HG03460 (cell line): ENCODE measurements around the gene COL23A1.
"Not testable (repeated sequence)": the region's sequence is repeated elsewhere in the genome, so short reads cannot be mapped to it uniquely, and the experiment has no call there.

Experiments used
- ATAC-seq: cut with Tn5 transposase; IDR thresholded peaks from one replicate; pipeline ENCODE4 v1.9.1; 2021; ENCODE audit not compliant: unreplicated experiment

Gene COL23A1

DNA sequence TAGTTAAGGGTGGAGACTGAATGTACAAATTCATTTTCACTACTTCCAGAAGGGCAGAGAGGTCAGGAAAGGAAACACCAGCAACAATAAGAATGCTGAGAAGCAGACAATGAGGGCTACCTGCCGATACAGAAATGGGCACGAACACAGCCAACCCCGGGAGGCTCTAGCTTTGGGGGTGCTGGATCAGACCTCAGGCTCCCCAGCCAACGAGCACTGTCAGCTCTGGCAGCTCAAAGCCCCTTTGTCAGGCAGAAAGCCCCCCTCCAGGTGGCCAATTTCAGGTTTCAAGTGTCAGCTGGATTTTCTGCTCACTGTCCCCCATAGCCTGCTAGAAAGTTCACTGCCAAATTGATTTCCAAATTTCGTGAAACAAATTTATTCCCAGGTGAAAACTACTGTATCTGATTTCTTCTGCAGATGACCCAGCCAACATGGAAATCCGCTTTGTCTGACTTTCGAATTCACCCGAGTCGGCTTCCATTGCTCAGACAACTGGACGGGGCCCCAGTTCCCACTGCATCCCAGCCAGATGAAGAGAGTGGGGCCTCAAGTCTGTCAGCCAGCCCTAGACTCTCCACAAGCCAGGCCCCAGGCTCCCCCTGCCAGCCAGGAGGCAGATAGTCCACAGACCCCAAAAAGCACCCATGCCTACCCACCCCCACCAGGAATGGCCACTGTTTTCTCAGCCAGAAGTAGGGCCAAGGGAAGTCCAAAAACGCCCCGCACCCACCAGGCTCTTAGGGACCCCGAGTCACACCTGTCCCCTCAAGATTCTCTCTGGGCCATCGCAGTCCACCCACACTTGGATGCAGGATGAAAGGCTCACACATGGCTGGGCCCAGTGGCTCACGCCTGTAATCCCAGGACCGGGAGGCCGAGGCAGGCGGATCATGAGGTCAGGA, 261.1 kb downstream of the COL23A1 start:
- no peak for ATAC-seq

DNA sequence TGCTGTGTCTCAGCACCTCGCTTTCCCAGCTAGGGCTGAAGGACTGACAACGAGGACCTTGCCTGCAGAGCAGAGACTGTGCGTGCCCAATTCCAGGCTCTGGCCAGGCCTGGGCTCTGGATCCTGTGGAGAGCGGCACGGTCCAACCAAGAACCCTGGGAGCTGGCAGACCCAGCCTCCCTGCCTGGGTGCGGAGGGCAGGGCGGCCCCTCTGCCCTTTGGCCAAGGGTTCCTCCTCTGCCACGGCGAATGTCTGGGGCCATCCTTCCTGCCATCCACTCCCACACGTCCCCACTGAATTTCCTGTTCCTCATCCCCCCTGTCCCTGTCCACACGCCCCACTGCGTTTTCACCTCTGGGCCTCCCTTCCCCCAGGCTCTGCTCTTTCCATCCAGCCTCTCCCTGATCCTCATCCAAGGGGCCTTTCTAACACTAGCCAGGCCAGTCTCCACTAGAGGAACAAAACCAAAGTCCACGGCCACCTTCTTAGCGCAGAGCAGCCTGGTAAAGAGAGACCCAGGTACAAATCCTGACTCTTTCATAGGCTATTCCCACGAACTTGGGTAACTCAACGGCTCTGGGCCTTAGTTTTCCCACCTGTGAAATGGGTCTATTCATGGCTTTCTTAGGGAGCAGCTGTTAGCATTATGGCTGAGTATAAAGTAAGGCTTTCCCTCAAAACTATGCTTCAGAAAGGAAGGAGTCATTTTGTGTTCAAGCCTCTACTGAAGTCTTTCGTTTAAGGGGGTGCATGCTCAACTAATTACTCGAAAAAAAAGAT, 262.1 kb downstream of the COL23A1 start:
- no peak for ATAC-seq

DNA sequence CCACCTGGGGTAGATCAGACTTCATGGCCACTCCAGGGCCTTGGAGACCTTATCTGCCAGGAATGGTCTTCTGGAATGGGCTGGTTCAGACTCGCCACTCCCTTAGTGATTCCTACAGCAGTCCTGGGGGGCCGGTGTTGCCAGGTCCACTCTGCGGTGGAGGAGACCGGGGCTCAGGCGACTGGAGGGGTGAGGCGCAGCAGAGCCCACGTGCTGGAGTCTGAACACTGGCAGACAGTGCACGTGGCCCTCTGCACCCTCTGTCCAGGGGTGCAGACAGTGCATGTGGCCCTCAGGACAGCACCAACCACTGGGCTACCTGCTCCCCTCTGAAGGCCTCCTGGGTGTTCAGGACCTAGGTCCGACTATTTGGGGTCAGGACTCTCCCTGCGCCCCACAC, 262.7 kb downstream of the COL23A1 start:
- ATAC-seq = no peak

DNA sequence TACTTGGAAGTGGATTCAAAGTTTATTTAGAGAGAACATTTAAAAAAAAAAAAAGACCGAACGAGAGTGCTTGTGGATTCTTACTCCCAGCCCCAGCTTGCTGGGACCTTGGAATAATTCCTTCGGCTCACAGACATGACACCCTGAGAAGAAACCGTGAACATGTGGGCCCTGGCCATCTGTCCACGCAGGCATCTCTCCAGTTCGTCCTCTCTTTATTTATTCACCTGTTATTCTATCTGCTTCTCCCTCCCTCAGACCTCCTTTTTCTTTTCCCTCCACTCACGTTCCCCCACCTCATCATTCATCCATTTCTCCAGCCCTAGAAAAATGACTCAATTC, 263.8 kb downstream of the COL23A1 start:
- no peak for ATAC-seq

DNA sequence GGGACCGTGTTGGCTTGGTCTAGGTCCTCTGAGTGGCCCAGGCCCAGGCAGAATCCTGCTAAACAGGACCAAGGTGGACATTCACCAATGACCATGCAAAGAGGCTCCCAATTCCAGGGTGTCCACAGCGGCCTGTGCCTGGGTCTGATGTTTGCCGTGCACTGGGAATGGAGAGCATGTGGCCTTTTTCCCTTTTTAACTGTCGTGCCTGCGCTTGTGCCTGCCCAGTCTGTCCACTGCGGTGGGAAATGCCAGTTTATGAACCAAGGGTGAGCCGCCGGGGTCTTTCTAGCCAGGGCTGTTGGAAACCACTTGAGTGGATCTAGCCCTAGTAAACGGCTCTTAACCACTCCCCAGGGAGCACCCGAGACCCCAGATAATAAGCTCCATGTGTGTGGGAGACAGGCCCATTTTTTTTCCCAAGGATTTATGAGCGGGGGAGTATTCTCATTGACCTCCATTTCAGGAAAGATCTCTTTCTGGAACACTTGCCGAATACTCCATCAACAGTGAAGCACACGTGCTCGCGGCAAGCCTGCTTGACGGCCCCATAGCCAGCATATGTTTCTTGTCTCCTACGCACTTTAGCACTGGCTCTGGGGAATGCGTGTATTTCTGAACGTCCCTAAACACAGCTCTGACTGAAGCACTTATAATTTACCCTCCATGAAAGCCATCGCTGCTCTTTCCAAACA, 264.4 kb downstream of the COL23A1 start:
- no peak for ATAC-seq

DNA sequence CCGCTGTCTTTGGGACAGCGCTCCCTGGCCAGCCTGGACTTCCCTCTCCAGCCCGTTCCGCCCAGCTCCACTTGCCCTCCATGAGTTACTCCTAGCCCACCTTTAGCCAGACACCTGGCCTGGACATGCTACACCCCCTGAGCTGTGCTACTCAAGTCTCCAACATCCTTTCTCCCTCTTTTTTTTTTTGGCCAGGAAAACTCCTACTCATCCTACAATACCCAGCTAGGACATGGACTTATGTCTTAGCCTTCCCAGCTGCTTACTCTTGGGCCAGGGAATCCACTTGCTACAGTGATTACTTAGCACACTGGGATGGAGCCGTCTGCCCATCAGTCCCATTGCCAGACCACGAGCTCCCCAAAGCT, 264.9 kb downstream of the COL23A1 start:
- no peak for ATAC-seq

DNA sequence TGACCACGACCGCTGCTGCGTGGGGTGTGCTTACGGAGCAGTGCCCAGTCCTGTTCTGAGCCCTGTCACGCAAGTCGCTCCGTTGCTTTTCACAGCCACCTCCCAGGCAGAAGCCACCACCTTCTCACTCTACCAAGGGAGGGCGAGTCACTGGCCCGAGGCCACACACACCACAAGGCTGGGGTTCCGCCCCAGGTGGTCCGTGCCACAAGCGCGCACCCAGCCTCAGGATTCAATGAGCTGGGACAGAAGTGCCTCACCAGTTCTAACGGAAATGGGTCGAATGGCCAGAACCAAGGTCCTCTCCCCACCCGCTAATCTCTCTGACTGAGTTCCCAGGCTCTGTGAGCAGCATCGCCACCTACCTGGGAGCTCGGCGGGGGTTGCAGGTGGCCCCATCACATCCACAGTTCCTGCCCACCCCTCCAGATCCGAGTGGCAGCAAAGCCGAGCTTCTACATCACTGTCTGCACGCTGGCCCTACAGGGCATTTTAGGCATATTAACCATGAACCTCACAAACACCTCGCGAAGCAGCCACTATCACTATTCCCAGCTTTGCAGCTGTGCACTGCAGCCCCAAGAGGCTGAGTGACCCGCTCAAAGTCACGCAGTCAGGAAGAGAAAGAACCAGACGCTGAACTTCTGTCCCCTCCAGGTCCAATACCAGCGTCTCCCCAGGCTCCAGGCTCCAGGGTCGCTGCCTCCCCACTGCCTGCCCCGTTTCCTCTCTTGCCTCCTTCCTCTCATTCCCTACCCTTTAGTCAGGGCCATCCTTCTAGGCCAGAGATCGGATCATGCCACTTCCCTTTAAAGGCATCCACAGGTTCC, 265.5 kb downstream of the COL23A1 start:
- no peak for ATAC-seq

DNA sequence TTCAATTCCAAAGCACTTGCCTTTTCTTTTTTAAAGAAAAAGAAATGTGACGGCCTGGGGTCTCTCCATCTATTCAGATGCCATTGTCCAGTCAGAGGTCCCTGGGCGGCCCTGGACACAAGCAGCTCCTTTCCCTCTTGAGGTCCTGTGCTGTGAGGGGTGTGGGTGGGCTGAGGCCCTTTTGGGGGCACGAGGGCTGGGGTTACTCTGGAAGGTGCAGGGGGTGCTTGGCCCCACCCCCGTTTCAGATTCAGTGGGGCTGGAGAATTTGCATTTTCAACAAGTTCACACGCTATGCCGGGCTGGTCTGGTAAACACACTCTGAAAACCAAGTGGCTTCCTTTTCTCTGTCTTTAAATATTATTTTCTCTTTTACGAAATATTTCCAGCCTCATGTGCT, 266.2 kb downstream of the COL23A1 start:
- ATAC-seq = no peak

DNA sequence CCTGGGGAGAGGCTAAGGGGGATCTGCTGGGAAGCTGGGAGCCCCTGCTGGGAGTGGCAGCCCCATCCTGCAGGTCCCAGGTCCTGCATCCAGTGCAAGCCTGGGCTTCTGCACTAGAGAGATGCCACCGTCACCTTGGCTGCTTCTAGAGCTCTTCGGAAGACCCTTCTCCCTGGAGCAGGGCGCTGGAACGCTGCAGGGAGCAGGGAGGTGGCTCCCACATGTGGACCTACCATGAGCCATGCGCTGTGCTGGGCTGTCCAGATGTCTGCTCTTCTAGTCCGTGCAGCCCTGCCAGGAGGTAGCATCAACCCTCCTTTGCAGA, 266.7 kb downstream of the COL23A1 start:
- ATAC-seq = no peak

DNA sequence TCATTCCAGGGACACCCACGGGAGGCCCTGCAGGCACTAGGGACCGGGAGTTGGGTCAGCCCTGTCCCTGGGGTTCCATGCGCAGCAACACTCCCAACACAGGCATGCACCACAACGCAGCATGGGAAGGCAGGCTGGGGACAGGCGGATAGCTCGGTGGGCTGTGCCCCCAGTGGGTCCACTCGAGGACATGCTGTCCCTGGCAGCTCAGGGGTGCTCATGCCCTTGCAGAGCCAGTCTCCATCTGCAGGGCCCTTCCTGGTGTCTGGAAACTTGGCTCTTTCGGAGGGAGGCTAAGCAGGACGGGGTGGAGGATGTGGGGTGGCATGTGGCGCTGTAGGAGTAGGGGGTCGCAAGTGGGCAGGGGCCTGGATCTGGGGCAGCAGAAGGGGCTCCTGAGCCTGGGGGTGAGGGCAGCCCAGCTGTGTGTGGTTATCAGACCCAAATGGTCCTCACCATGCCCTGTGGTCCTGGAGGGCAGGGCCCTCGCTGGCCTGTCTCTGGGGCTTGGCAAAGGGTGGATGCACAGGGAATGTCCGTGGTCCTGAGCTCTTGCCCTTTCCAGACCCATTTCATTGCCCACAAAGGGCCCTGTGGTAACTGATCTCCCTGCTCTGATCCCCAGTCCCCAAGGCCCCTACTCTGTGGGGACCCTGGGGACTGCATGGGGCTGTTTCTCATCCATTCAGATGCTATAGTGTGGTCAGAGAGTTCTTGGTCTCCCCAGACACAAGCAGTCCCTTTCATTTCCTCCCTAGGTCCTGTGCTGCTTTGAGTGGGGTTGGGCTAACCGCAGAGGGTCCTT, 267.3 kb downstream of the COL23A1 start:
- ATAC-seq = no peak

DNA sequence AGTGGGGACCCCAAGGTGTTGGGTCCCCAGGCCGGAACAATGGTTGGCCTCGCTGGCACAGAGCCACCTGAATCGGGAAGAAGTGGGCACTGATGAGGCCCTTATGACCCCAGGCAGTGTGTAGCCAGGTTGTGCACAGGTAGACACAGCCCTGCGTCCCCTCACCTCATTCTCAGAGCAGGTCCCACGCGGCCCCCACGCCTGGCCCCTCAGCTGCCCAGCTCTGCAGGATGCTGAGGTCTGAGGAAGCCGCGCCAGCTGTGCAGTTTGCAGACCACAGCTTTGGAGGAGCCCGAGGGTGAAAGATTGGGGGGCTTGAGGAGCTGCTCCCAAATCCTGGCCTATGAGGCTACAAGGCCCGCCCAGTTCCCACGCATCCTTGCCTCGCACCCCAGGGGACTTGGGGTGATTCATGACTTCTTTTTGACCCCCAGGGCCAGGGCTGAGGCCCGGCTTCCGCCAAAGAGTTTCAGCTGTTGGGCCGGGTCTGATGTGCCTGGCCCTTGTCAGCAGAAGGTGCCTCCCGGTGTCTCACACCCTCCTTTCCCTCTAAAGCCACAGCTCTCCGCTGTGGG, 269.8 kb downstream of the COL23A1 start:
- no peak for ATAC-seq

DNA sequence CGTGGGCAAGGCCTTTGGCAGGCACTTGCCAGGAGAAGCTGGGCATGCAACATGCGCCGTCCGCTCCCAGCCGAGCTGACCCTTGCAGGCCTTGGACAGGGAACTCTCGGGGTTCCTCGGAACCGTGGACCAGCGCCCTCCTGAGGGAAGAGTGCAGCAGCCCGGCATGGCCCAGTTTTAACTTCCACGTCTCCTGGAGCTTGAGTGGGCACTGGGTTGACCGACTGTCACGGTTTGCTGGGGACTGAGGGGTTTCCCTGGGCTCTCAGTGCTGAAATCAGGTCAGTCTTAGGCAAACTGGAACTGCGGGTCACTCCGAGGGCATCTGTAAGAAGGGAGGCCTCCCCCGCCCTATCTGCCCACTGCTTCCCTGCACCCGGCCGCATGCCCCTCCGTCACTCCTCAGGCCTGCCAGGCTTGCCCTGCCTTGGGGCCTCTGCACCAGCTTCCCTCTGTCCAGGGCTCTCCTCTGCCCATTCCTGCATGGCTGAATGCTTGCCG, 270.6 kb downstream of the COL23A1 start:
- no peak for ATAC-seq

DNA sequence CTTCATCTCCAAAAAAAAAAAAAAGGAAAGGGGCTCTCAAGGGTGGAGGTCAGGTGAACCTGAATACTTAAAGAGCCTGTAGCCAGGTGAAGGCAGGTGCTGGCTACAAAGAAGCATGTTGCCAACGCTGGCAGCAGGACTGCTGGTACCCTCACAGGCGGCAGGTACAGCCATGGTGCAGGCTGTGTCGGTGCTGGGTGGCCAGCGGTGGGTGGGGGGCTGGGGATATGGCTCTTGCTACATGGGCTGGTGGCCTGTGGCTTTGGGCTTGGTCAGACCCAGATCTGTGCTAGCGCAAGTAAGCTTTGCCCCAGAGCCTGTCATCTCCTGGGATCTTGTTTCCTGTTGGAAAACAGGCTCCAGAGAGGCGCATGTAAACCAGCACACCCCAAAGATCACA, 271.3 kb downstream of the COL23A1 start:
- ATAC-seq = no peak

DNA sequence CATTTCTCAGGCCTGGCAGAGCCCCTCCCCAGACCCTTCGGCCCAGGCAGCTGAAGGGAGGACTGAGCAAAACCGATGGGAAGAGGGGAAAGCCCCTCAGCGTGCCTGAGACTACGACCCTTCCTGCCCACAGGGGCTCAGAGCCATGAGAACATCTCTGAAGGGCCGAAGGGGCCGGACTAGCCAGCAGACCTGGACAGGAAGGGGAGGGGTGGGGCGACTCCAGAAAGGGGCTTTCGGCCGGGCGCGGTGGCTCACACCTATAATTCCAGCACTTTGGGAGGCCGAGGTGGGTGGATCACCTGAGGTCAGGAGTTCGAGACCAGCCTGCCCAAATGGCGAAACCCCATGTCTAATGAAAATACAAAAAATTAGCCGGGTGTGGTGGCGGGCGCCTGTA, 271.8 kb downstream of the COL23A1 start:
- ATAC-seq = no peak

DNA sequence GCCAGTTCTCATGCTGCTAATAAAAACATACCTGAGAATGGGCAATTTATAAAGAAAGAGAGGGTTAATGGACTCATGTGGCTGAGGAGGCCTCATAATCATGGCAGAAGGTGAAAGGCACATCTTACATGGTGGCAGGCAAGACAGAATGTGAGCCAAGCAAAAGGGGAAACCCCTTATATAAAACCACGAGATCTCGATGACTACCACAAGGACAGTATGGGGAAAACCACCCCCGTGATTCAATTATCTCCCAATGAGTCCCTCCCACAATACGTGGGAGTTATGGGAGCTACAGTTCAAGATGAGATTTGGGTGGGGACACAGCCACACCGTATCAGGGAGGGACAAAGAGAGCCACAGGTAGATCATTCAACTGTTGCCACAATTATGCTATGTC, 272.5 kb downstream of the COL23A1 start:
- ATAC-seq = not testable (repeated sequence)

DNA sequence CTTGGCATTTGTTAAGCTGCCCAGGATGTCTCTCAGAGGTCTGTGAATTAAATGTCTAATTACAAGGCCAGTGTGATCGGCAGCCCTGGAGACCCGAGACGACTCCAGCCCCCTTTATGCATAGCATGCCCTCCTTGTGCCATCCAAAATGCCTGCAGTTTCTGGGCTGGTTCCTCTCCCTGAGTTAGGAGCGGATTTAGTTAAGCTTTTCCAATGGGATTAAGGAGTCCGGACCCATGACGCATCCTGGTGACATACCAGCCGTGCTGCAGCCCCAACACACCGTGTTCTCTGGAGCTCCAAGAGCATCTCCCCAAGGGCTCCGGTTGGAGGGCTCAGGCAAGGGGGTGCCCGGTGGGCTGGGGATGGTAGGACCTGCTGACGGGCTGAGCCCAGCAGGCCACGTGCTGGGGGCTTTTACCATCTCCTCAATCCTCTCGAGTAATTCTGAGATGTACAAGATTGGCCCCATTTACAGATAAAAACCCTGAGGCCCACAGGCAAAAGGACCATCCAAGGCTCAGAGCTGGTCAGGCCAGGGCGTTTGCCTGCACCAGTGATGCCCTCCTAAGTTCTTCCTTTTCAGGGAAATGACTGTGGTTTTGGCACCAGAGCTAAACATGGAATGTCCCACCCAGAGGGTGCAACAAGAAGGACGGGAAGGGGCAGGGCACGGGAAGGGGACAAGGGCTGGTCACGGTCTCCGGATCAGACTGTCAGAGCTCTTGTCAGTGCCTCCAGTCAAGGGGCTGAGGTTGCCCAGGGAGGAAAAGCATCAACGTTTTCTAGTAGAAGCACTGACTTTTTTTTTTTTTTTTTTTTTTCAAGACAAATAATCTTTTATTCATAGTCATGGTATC, 275.0 kb downstream of the COL23A1 start:
- no peak for ATAC-seq

DNA sequence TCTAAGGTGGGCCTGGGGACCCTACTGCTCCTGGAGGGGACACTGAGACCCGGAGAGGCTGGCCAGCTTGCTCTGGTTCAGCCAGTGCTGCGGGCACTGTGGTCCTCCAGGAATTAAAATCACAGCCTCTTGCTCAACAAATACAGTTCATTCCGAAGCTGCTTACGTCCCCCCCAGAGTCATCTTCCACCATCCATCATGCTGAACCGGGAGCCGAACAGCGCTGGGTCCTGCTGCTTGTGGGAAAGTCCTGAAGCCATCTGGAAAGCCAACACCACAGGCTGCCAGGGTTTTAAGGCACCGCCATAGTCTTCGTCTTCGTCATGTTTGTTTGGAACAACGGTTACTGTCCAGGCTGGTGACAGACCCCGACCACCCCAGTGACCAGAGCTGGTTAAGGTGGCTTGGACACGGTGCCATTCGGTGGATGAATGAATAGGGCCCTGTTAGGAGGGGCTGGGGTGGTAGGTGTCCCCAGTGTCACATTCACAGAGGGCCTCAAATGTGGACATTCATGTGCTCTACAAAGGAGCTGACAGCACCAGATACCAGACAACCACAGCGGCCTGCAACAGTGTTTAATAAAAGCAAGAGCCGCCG, 276.0 kb downstream of the COL23A1 start:
- ATAC-seq = no peak

DNA sequence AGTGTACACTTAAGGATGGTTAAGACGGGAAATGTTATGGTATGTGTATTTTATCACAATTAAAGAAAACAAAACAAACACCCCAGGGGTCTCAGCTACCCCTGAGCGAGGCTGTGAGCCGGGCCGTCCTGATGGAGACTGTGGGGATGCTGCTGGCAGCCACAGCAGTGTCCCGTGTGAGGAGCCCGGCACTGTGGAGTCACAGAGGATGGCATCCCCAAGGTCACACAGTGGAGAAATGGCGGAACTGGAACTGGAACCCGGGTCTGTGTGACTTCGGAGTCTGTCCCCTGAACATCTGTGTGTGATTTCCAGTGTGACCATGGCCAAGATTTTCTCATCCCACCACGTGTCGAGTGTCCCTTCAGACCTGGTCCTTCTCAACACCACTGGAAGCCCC, 276.9 kb downstream of the COL23A1 start:
- ATAC-seq = no peak
